ENCODE measurements around the gene EMP2.

EMP2 gene

DNA sequence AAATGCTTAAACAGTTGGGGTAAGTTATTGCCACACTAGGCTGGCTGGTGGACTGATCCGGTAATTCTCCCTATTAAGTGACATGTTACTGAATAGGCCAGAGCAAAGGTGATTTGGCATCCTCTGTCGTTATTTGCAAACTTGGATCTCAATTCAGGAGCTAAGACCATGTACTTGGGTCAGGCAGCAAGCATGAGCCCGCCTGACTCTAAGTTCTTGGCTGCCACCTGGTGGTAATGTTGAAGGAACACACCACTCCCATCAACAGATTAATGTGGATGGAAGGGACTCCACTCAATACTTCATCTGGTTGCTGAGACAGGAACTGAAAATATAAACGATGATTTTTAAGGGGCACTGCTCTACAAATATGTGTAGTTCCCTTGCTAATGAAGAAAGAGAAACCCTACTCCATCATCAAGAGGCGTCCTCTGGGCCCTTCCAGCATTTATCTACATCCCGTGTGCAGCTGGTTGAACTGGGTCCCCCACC lies 70.8 kb downstream of the EMP2 start:
- TF ChIP-seq SIN3A (IDR thresholded peaks at IDR 0.05; ENCODE audit: borderline replicate concordance, insufficient read depth, low read length): no peak
- TF ChIP-seq TAF1 (IDR thresholded peaks at IDR 0.05; ENCODE audit: borderline replicate concordance, insufficient read depth, low read length): no peak
- no peak for TF ChIP-seq POLR2AphosphoS5 (IDR thresholded peaks at IDR 0.05; ENCODE audit: low read depth, low read length)
- TF ChIP-seq, protein P1, sequence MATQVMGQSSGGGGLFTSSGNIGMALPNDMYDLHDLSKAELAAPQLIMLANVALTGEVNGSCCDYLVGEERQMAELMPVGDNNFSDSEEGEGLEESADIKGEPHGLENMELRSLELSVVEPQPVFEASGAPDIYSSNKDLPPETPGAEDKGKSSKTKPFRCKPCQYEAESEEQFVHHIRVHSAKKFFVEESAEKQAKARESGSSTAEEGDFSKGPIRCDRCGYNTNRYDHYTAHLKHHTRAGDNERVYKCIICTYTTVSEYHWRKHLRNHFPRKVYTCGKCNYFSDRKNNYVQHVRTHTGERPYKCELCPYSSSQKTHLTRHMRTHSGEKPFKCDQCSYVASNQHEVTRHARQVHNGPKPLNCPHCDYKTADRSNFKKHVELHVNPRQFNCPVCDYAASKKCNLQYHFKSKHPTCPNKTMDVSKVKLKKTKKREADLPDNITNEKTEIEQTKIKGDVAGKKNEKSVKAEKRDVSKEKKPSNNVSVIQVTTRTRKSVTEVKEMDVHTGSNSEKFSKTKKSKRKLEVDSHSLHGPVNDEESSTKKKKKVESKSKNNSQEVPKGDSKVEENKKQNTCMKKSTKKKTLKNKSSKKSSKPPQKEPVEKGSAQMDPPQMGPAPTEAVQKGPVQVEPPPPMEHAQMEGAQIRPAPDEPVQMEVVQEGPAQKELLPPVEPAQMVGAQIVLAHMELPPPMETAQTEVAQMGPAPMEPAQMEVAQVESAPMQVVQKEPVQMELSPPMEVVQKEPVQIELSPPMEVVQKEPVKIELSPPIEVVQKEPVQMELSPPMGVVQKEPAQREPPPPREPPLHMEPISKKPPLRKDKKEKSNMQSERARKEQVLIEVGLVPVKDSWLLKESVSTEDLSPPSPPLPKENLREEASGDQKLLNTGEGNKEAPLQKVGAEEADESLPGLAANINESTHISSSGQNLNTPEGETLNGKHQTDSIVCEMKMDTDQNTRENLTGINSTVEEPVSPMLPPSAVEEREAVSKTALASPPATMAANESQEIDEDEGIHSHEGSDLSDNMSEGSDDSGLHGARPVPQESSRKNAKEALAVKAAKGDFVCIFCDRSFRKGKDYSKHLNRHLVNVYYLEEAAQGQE (IDR thresholded peaks at IDR 0.05; ENCODE audit: insufficient read depth in 1 of 2, low read depth in 2 of 2, low read length in 2 of 2): no peak
- no peak for TF ChIP-seq FOXP2 (optimal IDR thresholded peaks at IDR 0.05; ENCODE audit: borderline replicate concordance, extremely low read depth, extremely low read length, insufficient read depth)

- TF ChIP-seq, protein P1 (IDR thresholded peaks at IDR 0.05; ENCODE audit: insufficient read depth in 1 of 2, low read depth in 2 of 2, low read length in 2 of 2): no peak
- no peak for TF ChIP-seq POLR2AphosphoS5 (IDR thresholded peaks at IDR 0.05; ENCODE audit: low read depth, low read length)
- TF ChIP-seq FOXP2 (optimal IDR thresholded peaks at IDR 0.05; ENCODE audit: borderline replicate concordance, extremely low read depth, extremely low read length, insufficient read depth): no peak
- TF ChIP-seq TAF1 (IDR thresholded peaks at IDR 0.05; ENCODE audit: borderline replicate concordance, insufficient read depth, low read length): no peak
- no peak for TF ChIP-seq SIN3A (IDR thresholded peaks at IDR 0.05; ENCODE audit: borderline replicate concordance, insufficient read depth, low read length)
These were observed 76.0 kb downstream of the EMP2 start for GRCh38 chr16:10504404-10504885.

GRCh38 chr16:10502776-10503175 lies 77.6 kb downstream of the EMP2 start:
- TF ChIP-seq, protein P1 (IDR thresholded peaks at IDR 0.05; ENCODE audit: insufficient read depth in 1 of 2, low read depth in 2 of 2, low read length in 2 of 2): no peak
- TF ChIP-seq SIN3A (IDR thresholded peaks at IDR 0.05; ENCODE audit: borderline replicate concordance, insufficient read depth, low read length) (no peak), TAF1 (IDR thresholded peaks at IDR 0.05; ENCODE audit: borderline replicate concordance, insufficient read depth, low read length) (no peak), POLR2AphosphoS5 (IDR thresholded peaks at IDR 0.05; ENCODE audit: low read depth, low read length) (no peak), FOXP2 (optimal IDR thresholded peaks at IDR 0.05; ENCODE audit: borderline replicate concordance, extremely low read depth, extremely low read length, insufficient read depth) (no peak)

GRCh38 chr16:10501016-10501607 lies 79.3 kb downstream of the EMP2 start:
- no peak for TF ChIP-seq POLR2AphosphoS5 (IDR thresholded peaks at IDR 0.05; ENCODE audit: low read depth, low read length)
- TF ChIP-seq SIN3A (IDR thresholded peaks at IDR 0.05; ENCODE audit: borderline replicate concordance, insufficient read depth, low read length): no peak
- TF ChIP-seq TAF1 (IDR thresholded peaks at IDR 0.05; ENCODE audit: borderline replicate concordance, insufficient read depth, low read length): no peak
- TF ChIP-seq, protein P1 (IDR thresholded peaks at IDR 0.05; ENCODE audit: insufficient read depth in 1 of 2, low read depth in 2 of 2, low read length in 2 of 2): no peak
- no peak for TF ChIP-seq FOXP2 (optimal IDR thresholded peaks at IDR 0.05; ENCODE audit: borderline replicate concordance, extremely low read depth, extremely low read length, insufficient read depth)

Data from PFSK-1 (cell line).